Aorta (tissue), 5 donors: ENCODE measurements around the gene GARNL3. TPM values are rescaled to one million over a fixed set of nuclear protein-coding genes. Genes with fewer than 3 reads are reported as not detected.

Source experiments
- ATAC-seq: fragments of 200-7000 bp; cut with Tn5 transposase; one replicate; pipeline ENCODE4 v1.9.1; 2022; ENCODE audit warnings: moderate library complexity; ENCODE audit not compliant: low FRiP score
- DNase-seq, 2 donors: peaks; one replicate each; pipeline ENCODE4 v3.0.0-alpha.2; 2020
- H3K27ac ChIP-seq, 2 donors: one replicate each; pipeline ENCODE4 v1.5.1; 2013; ENCODE audit warnings: low read length in 2 of 2, mild to moderate bottlenecking in 2 of 2, moderate library complexity in 2 of 2, control low read depth in 1 of 2, inconsistent platforms in 1 of 2, low read depth in 1 of 2
- H3K27me3 ChIP-seq, 2 donors: one replicate each; pipeline ENCODE4 v1.6.1; 2013; ENCODE audit warnings: control low read depth in 1 of 2, low read length in 1 of 2, mild to moderate bottlenecking in 1 of 2, moderate library complexity in 1 of 2; ENCODE audit not compliant: insufficient read depth in 2 of 2, control insufficient read depth in 1 of 2
- H3K36me3 ChIP-seq, 2 donors: one replicate each; pipeline ENCODE4 v1.6.1; 2013; ENCODE audit warnings: control low read depth in 1 of 2, low read length in 1 of 2, mild to moderate bottlenecking in 1 of 2; ENCODE audit not compliant: insufficient read depth in 2 of 2, control insufficient read depth in 1 of 2
- H3K4me1 ChIP-seq, 2 donors: one replicate each; pipeline ENCODE4 v1.6.1; 2013; ENCODE audit warnings: low read length in 2 of 2, control low read depth in 1 of 2, mild to moderate bottlenecking in 1 of 2, moderate library complexity in 1 of 2; ENCODE audit not compliant: insufficient read depth in 2 of 2, control insufficient read depth in 1 of 2
- H3K4me3 ChIP-seq, 2 donors: one replicate each; pipeline ENCODE4 v1.5.1; 2013; ENCODE audit warnings: low read length in 2 of 2, control low read depth in 1 of 2, mild to moderate bottlenecking in 1 of 2
- H3K9me3 ChIP-seq: one replicate; pipeline ENCODE4 v1.6.1; 2013; ENCODE audit warnings: mild to moderate bottlenecking, low read length; ENCODE audit not compliant: control insufficient read depth
- WGBS, 2 donors: extraction: QIAGEN DNeasy Blood & Tissue Kit; methylation state at CpG; one replicate each; pipeline ENCODE4 v1.1.7; 2013; 5-methylcytosine and 5-hydroxymethylcytosine counted together
- intact Hi-C, 2 donors: fragments of 100-400 bp; cut with DNase I; formaldehyde crosslinking; loops; one replicate each; pipeline versions ENCODE4 v1.14.2 to v1.15.0; 2022
- polyA plus RNA-seq, 2 donors: library from polyadenylated mRNA; stranded (reverse); fragments of 200-250 nt; gene quantifications; one replicate each; pipeline ENCODE4 v1.2.3, GENCODE V29; 2013
- total RNA-seq, 2 donors: library from RNA; stranded (reverse); fragmentation: NEBNext Ultra II Directional; extraction: Animal tissue kit (Norgen Biotek cat#: 25700); gene quantifications; one replicate each; pipeline ENCODE4 v1.2.1, GENCODE V29; 2021
- donor health status: healthy with polysubstance abuse.
- donor health status: Bipolar disorder and iron deficiency.
- donor health status: DM: no; HTN: no; CAD: no.
- donor health status: DM: no; HTN: no; CAD: no.
- donor health status: DM: yes; HTN: yes; CAD: no.

The GARNL3 gene
- total and polyA plus RNA-seq, 4 donors = 6.3 to 70.9 (median 42.8) TPM

GRCh38 chr9:127430415-127430814, 165.8 kb downstream of the GARNL3 start:
- Histone ChIP-seq H3K4me1 (no peaks in the 10 kb centered on the region), H3K27ac (no peak overlapping the region), H3K36me3 (peaks cover 3 to 4% of the 10 kb centered on the region in 2 donors), H3K27me3 (no peaks in the 10 kb centered on the region), H3K4me3 (no peak overlapping the region), H3K9me3 (no peaks in the 10 kb centered on the region)
- DNase-seq (no peak), ATAC-seq (no peak)
- 93 to 94% methylated on average over 8 of the region's 8 CpGs for WGBS, 2 donors
- intact Hi-C loops = no loop called here

GRCh38 chr9:127437497-127438264, 173.1 kb downstream of the GARNL3 start:
- 85 to 88% methylated on average over 12 of the region's 12 CpGs for WGBS, 2 donors
- H3K4me3 ChIP-seq = no peak overlapping the region
- intact Hi-C loops = no loop called here
- H3K36me3 ChIP-seq = peaks cover 10 to 14% of the 10 kb centered on the region in 2 donors
- DNase-seq (no peak), ATAC-seq (no peak)
- H3K27ac ChIP-seq = no peak overlapping the region
- H3K4me1 ChIP-seq = no peaks in the 10 kb centered on the region
- no peaks in the 10 kb centered on the region for H3K27me3 ChIP-seq
- no peaks in the 10 kb centered on the region for H3K9me3 ChIP-seq

GRCh38 chr9:127438394-127438793, 173.8 kb downstream of the GARNL3 start:
- 92 to 94% methylated on average over 9 of the region's 9 CpGs for WGBS, 2 donors
- no peak overlapping the region for H3K4me3 ChIP-seq
- H3K27ac ChIP-seq = no peak overlapping the region
- no peaks in the 10 kb centered on the region for H3K27me3 ChIP-seq
- intact Hi-C loops = no loop called here
- H3K9me3 ChIP-seq = no peaks in the 10 kb centered on the region
- no peak for DNase-seq
- no peak for ATAC-seq
- H3K4me1 ChIP-seq = no peaks in the 10 kb centered on the region
- H3K36me3 ChIP-seq = peaks cover 12 to 14% of the 10 kb centered on the region in 2 donors

Other genes with a start within 250 kb of the GARNL3 start
- 10 to 100 TPM; 36.7 to 44.8 TPM for gene ANGPTL2, start 142.1 kb upstream of the GARNL3 start, total RNA-seq
- 10 to 100 TPM; 13.4 to 51.2 TPM for gene ANGPTL2, start 142.1 kb upstream of the GARNL3 start, polyA plus RNA-seq
- gene SLC2A8, start 132.4 kb downstream of the GARNL3 start, total RNA-seq = 10 to 100 TPM; 15.3 to 21.0 TPM
- 10 to 100 TPM in 1 of 2 donors, 1 to 10 TPM in 1; 9.9 to 30.5 TPM for gene SLC2A8, start 132.4 kb downstream of the GARNL3 start, polyA plus RNA-seq
- 10 to 100 TPM in 1 of 2 donors, 1 to 10 TPM in 1; 7.5 to 10.3 TPM for gene ZNF79, start 159.6 kb downstream of the GARNL3 start, total RNA-seq
- gene ZNF79, start 159.6 kb downstream of the GARNL3 start, polyA plus RNA-seq = 1 to 10 TPM; 1.0 to 1.9 TPM
- gene RPL12, start 186.6 kb downstream of the GARNL3 start, total RNA-seq = 100 to 1,000 TPM; 875 to 907 TPM
- 1,000 to 10,000 TPM; 2,932 to 3,006 TPM for gene RPL12, start 186.6 kb downstream of the GARNL3 start, polyA plus RNA-seq
- gene LRSAM1, start 186.7 kb downstream of the GARNL3 start, total RNA-seq = 10 to 100 TPM; 16.3 to 27.8 TPM
- 10 to 100 TPM in 1 of 2 donors, 1 to 10 TPM in 1; 9.3 to 38.8 TPM for gene LRSAM1, start 186.7 kb downstream of the GARNL3 start, polyA plus RNA-seq